Ovary (tissue), 9 donors: Measurements from ENCODE around the gene SPRY2. TPM values are rescaled to one million over a fixed set of nuclear protein-coding genes. Genes with fewer than 3 reads are reported as not detected.

Experiments used
- DNase-seq, 5 donors: peaks; one replicate each; pipeline ENCODE4 v3.0.0-alpha.2; 2019 to 2020
- H3K27ac ChIP-seq, 2 donors: fragments of 200-600 bp; one replicate each; pipeline versions ENCODE4 v1.5.1 to v1.8.0; 2019 to 2022
- H3K27me3 ChIP-seq: fragments of 200-600 bp; one replicate; pipeline ENCODE4 v1.8.0; 2022
- H3K36me3 ChIP-seq: fragments of 200-600 bp; sonication (generic); one replicate; pipeline ENCODE4 v1.5.1; 2019
- H3K4me1 ChIP-seq: one replicate; pipeline ENCODE4 v1.8.1; 2013; ENCODE audit warnings: mild to moderate bottlenecking, moderate library complexity; ENCODE audit not compliant: insufficient read depth
- H3K4me3 ChIP-seq: fragments of 200-600 bp; sonication (generic); one replicate; pipeline ENCODE4 v1.5.1; 2017
- H3K9me3 ChIP-seq, 2 donors: fragments of 200-600 bp in 1 of 2; sonication (generic) in 1 of 2; one replicate each; pipeline versions ENCODE4 v1.5.1 to v1.8.1; 2013 to 2019; ENCODE audit warnings: mild to moderate bottlenecking in 1 of 2, moderate library complexity in 1 of 2
- EP300 ChIP-seq: sonication (generic); formaldehyde crosslinking; IDR thresholded peaks from one replicate; pipeline ENCODE4 v1.6.1; 2017; ENCODE audit warnings: antibody characterized with exemption
- POLR2A ChIP-seq: fragments of 450-650 bp; IDR thresholded peaks from one replicate; pipeline ENCODE4 v1.6.1; 2017; ENCODE audit warnings: antibody characterized with exemption, mild to moderate bottlenecking, moderate library complexity
- WGBS, 3 donors: extraction: QIAGEN DNeasy Blood & Tissue Kit in 1 of 3; methylation state at CpG; one replicate each; pipeline versions ENCODE4 v1.1.5 to v1.1.7; 2013 to 2017; 5-methylcytosine and 5-hydroxymethylcytosine counted together
- intact Hi-C, 4 donors: fragments of 100-400 bp; cut with DNase I; formaldehyde crosslinking; loops; one replicate each; pipeline versions ENCODE4 v1.11.0 to v1.15.1; 2022 to 2023
- polyA plus RNA-seq, 2 donors: library from polyadenylated mRNA; stranded (reverse); fragments of 200-250 nt in 1 of 2; fragments of 350-450 nt in 1 of 2; fragmentation: Illumina TruSeq in 1 of 2; extraction: RNeasy Lipid Tissue Mini Kit (QIAGEN cat#74804) in 1 of 2; gene quantifications; one replicate each; pipeline ENCODE4 v1.2.3, GENCODE V29; 2013 to 2014
- total RNA-seq, 7 donors: library from RNA; depleted of rRNA in 2 of 7; stranded (reverse); fragments of >200 nt in 2 of 7; fragmentation: NEBNext Ultra II Directional in 3 of 7; extraction: Animal tissue kit (Norgen Biotek cat#: 25700) in 3 of 7; gene quantifications; one replicate each; pipeline versions ENCODE4 v1.1.0 to v1.2.4, GENCODE V29; 2016 to 2023
- TF ChIP-seq, protein P1 (sequence below), 3 donors: fragments of 450-650 bp in 2 of 3; fragments of 200-600 bp in 1 of 3; IDR thresholded peaks; one replicate each; pipeline versions ENCODE4 v1.5.1 to v1.8.0; 2016 to 2022; ENCODE audit warnings: antibody characterized with exemption in 3 of 3, mild to moderate bottlenecking in 1 of 3
- donor health status: DM: no; HTN: no; CAD: no; lungs with moderate emphysema.
- donor health status: DM: no; HTN: no; CAD: no.
- donor health status: Bipolar disorder and iron deficiency.
- donor health status: DM: yes; HTN: yes; CAD: no.
- donor health status: DM: no; HTN: no; CAD: no.
- donor health status: DM: yes; HTN: yes; CAD: no.

SPRY2 gene
- total and polyA plus RNA-seq, 9 donors, result 11.5 to 28.5 (median 16.5) TPM

DNA sequence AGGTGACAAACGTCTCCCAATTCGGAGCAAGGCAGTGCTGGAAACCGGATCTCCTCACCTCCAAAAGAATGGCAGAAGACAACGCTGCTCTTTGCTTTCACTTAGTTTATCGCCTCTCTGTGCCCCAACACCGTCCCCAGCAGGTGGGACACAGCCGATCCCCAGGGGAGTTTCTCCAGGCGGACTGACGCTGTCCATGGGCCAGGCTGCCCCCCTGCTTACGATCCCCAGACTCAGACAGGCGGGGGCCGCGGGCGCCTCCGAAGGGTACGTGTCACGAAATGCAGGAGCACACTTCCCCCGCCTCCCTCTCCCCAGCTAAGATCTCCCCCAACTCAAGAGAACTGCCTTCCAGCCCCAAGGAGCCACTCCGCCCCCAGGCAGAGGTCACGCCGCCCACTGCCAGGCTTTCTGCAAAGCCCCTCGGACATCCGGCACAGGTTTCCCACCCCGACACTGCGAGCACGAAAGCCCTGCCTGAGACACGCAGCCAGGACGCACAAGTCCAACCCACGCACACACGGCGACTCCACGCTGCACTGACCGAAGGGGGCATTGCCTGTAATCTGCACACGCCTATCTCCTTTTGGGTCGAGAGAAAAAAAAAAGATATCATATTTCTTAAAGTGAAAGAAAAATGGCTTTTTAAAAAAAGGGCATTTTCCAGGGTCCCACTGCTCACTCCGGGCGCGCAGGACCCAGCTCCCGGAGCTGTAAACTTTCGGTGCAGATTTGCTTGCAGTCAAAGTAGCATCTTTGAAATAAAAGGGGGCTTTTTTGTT is 2.0 kb downstream of the SPRY2 start:
- no peaks in the 10 kb centered on the region for H3K27me3 ChIP-seq
- intact Hi-C loops, result no loop called here
- DNase-seq, result peak; percentile 54 to 72 (median 66)
- H3K27ac ChIP-seq, result peak overlapping the region; percentile 12 to 22
- H3K36me3 ChIP-seq, result no peaks in the 10 kb centered on the region
- WGBS, 3 donors, result 0% methylated on average over 40 of the region's 40 CpGs
- H3K4me1 ChIP-seq, result peaks cover 3% of the 10 kb centered on the region
- peak overlapping the region; percentile 64 for H3K4me3 ChIP-seq
- no peak for TF ChIP-seq POLR2A
- TF ChIP-seq EP300, result no peak
- TF ChIP-seq, protein P1, sequence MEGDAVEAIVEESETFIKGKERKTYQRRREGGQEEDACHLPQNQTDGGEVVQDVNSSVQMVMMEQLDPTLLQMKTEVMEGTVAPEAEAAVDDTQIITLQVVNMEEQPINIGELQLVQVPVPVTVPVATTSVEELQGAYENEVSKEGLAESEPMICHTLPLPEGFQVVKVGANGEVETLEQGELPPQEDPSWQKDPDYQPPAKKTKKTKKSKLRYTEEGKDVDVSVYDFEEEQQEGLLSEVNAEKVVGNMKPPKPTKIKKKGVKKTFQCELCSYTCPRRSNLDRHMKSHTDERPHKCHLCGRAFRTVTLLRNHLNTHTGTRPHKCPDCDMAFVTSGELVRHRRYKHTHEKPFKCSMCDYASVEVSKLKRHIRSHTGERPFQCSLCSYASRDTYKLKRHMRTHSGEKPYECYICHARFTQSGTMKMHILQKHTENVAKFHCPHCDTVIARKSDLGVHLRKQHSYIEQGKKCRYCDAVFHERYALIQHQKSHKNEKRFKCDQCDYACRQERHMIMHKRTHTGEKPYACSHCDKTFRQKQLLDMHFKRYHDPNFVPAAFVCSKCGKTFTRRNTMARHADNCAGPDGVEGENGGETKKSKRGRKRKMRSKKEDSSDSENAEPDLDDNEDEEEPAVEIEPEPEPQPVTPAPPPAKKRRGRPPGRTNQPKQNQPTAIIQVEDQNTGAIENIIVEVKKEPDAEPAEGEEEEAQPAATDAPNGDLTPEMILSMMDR (IDR thresholded peaks at IDR 0.05), result no peak
- no peaks in the 10 kb centered on the region for H3K9me3 ChIP-seq

DNA sequence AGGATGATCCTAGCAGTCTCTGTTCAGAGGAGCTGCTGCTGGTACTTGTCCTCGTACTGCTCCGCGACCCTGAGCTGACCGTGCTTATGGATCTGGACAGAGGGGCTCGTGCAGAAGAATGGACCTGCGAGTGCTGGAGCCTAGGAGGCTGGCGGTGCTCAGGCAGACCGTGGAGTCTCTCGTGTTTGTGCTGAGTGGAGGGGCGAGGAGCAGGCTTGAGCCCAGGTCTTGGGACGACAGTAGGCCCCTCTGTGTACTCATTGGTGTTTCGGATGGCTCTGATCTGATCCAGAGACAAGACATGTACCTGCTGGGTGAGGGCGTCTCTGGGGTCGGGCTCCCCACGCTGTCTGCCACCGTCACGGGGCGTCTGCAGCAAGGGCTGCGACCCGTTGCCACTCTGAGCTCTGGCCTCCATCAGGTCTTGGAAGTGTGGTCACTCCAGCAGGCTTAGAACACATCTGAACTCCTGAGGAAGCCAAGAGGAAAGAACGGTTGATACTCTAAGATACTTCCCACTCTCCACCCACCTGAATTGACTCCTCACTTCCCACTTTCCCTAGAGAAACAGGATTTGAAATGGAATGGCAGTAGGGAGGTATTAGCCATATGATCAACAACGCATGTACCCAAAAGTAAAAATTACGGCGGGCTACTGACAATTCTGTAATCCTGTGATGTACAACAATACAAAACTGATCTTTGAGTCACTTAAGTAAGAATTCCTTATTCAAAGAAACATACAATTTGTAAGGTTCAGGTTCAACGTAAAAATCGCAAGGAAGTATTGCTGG is 3.4 kb downstream of the SPRY2 start:
- H3K9me3 ChIP-seq, result no peaks in the 10 kb centered on the region
- TF ChIP-seq EP300, result no peak
- TF ChIP-seq POLR2A, result no peak
- TF ChIP-seq, protein P1 (IDR thresholded peaks at IDR 0.05), result no peak
- no peaks in the 10 kb centered on the region for H3K27me3 ChIP-seq
- no peak overlapping the region for H3K27ac ChIP-seq
- 79 to 85% (median 82%) methylated on average over 26 of the region's 26 CpGs for WGBS, 3 donors
- no peak for DNase-seq
- intact Hi-C loops, result no loop called here
- peak overlapping the region; percentile 64 for H3K4me3 ChIP-seq
- peaks cover 3% of the 10 kb centered on the region for H3K4me1 ChIP-seq
- no peaks in the 10 kb centered on the region for H3K36me3 ChIP-seq

DNA sequence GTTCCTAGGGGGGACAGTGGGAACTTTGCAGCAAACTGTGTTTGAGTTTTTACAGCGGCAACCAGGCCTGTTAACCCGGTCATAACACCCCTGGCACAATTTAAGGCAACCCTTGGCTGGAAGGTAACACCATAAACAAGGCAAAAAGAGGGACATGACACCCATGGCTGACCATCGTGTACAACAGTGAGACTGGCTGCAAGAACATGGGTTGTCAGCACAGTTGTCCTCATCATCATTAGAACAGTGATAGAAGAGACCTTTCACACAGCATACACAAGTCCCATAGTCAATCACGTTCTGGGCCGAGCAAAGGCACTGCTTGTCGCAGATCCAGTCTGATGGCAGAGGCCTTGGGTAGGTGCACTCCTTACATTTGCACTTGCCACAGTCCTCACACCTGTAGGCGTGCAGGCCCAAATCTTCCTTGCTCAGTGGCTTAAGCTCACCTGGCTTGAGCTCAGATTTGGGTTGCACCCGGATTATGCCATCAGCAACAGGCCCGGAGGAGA is 4.1 kb downstream of the SPRY2 start:
- H3K27me3 ChIP-seq, result no peaks in the 10 kb centered on the region
- no peaks in the 10 kb centered on the region for H3K36me3 ChIP-seq
- peaks cover 3% of the 10 kb centered on the region for H3K4me1 ChIP-seq
- no peak for DNase-seq
- TF ChIP-seq EP300, result no peak
- TF ChIP-seq POLR2A, result no peak
- TF ChIP-seq, protein P1 (IDR thresholded peaks at IDR 0.05), result no peak
- WGBS, 3 donors, result 73 to 83% (median 82%) methylated on average over 9 of the region's 9 CpGs
- intact Hi-C loops, result no loop called here
- peak overlapping the region; percentile 1 for H3K4me3 ChIP-seq
- H3K9me3 ChIP-seq, result no peaks in the 10 kb centered on the region
- H3K27ac ChIP-seq, result no peak overlapping the region

DNA sequence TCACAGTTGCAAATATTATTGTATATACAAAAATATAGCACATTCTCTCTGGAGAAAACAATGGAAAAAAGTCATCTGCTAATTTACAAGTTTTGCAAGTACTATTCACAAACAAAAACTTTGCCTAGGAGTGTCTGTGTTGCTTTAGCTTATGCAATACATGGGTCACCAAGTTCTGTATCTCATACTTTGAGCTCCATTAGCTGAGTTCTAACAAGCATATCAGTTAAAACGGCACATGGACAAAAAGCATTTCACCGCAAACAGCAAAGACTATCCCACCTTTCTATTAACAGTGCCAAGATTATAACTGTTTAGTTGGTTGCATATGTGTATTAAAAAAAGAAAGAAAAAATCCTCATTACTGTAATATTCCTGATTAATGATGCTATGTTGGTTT is 4.6 kb downstream of the SPRY2 start:
- intact Hi-C loops, result no loop called here
- DNase-seq, result no peak
- H3K4me1 ChIP-seq, result peaks cover 3% of the 10 kb centered on the region
- 19 to 50% (median 26%) methylated on average over 2 of the region's 2 CpGs for WGBS, 3 donors
- TF ChIP-seq POLR2A (no peak), EP300 (no peak)
- TF ChIP-seq, protein P1 (IDR thresholded peaks at IDR 0.05), result no peak
- H3K9me3 ChIP-seq, result no peaks in the 10 kb centered on the region
- H3K4me3 ChIP-seq, result peak overlapping the region; percentile 1
- no peaks in the 10 kb centered on the region for H3K27me3 ChIP-seq
- H3K36me3 ChIP-seq, result no peaks in the 10 kb centered on the region
- H3K27ac ChIP-seq, result no peak overlapping the region
